CD1c-positive myeloid dendritic cell (primary cell): Measurements from ENCODE around the gene USP11.

Experiments used
- DNase-seq: peaks from one replicate; pipeline ENCODE4 v3.0.0-alpha.2; 2016; ENCODE audit errors: extremely low spot score

USP11 gene

DNA sequence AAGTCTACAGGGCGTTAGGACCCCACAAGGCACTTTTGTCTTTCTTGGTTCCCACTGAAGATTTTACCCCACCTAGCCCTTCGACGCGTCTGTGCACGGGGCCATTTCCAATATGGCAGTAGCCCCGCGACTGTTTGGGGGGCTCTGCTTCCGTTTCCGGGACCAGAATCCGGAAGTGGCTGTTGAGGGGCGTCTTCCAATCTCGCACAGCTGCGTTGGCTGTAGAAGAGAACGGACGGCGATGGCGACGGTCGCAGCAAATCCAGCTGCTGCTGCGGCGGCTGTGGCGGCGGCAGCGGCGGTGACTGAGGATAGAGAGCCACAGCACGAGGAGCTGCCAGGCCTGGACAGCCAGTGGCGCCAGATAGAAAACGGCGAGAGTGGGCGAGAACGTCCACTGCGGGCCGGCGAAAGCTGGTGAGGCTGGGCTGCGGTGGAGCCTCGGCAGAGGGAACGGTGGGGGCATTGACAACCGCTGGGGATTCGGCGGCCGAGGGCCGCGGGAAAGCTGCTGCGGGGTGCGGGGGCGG, at the start of gene USP11:
Gene USP11, plus strand, starts transcription at position 207 of the 530 bp plus-strand sequence. Its CDS starts 35 bp downstream, at position 242.
- DNase-seq = no peak

GRCh38 chrX:47184486-47184885, 48.3 kb upstream of the USP11 start:
- DNase-seq = no peak

DNA sequence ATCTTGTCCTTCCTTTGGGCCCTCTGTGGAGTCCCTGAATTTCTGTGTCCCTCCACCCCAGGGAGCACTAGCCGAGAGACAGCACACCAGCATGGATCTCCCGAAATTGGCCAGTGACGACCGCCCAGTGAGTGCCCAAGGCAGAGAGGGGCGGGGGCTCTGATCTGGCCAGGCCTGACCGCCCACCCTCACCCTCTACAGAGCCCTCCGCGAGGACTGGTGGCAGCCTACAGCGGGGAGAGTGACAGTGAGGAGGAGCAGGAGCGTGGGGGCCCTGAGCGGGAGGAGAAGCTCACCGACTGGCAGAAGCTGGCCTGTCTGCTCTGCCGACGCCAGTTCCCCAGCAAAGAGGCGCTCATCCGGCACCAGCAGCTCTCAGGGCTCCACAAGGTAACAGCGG, 47.6 kb upstream of the USP11 start:
- DNase-seq = no peak

DNA sequence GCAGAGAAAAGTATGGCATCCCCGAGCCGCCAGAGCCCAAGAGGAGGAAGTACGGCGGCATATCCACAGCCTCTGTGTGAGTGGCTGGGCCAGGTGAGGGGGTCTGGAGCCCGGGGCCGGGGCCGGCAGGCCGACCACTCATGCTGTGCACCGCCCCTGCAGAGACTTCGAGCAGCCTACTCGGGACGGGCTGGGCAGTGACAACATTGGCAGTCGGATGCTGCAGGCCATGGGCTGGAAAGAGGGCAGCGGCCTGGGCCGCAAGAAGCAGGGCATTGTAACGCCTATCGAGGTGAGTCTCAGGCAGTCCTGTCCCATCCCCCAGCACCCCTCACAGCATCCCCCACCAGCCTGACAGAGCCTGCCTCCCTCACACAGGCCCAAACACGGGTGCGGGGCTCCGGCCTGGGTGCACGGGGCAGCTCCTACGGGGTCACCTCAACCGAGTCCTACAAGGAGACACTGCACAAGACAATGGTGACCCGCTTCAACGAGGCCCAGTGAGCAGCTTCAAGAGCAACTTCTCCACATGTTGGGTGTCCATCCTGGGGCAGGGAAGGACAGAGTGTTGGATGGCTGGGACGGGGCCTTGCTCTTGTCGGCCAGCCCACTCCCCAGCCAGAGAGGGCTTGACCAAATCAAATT, 46.6 kb upstream of the USP11 start:
- no peak for DNase-seq

DNA sequence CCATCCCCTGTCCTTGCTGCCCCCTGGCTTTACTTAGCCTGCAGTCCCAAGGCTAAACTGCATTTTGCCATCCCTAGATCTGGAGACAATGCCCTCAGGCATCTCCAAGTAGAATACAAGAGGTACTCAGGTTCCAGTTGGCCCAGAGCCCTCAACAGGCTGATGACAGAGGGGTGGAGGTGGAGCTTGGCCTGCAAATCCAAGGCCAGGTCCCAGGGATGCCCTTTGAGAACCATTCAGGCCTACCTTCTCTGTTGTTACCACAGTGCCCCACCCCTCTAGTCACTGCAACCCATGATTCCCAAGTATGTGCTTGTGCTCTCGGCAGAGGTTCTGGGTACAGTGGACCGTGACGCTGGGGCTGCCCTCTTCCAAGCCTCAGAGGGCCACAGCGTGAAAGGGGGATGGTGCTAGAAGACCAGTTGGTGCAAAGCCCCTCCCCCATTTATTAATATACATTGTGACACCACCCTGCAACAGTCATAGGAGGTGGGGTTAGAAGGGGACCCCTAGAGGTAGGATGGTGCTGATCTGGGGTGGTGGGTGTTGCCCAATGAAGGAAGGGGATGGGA, 45.6 kb upstream of the USP11 start:
- DNase-seq = no peak

DNA sequence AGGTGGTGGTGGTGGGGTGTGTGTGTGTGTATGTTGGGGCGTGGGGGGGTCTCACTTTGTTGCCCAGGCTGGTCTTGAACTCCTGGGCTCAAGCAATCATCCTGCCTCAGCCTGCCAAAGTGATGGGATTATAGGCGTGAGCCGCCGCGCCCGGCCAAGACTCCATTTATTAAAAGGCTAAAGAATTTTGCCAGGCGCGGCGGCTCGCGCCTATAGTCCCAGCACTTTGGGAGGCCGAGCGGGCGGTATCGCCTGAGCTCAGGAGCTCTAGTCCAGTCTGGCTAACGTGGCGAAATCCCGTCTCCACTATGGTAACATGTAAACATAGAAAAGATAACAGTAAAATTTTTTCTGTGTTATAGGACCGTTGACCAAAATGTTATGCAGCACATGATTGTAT, 42.9 kb upstream of the USP11 start:
- no peak for DNase-seq

DNA sequence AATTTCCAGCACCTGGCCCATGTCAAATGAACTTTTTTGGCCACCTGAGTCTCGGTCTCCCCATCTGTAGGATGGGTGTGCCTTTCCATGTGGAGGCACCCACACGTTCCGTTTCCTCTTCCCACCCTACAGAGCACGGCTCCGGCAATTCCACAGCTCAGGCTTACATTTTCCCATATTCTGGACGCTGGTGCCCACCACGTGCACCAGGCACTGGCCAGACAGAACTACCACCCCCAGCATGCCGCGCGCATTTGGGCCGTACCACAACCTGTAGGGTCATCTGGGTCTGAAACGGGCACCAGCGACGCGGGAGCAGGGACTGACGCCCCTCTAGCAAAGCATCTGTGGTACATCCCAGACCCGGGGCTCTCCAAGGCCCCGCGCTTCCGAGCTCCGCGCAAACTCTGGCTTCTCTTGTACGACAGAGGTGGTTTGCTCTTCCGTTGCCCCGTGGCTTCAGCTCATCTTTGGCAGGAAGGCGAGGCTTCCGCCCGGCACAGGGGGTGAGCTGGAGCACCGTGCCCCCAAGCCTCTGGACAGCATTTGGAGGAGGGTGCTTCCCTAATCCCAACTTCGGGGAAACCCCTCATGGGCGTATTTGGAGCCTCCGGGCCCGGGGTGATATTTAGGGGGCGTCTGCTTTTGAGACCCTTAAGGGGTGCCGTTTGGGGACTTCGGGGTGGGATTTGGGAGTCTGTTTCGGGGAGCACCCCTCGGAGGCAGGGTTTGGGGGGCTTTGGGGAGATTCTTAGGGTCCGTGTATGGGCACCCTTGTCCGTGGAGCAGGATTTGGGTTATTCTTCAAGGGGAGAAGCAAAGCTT, 42.2 kb upstream of the USP11 start:
- DNase-seq = peak; percentile 78

DNA sequence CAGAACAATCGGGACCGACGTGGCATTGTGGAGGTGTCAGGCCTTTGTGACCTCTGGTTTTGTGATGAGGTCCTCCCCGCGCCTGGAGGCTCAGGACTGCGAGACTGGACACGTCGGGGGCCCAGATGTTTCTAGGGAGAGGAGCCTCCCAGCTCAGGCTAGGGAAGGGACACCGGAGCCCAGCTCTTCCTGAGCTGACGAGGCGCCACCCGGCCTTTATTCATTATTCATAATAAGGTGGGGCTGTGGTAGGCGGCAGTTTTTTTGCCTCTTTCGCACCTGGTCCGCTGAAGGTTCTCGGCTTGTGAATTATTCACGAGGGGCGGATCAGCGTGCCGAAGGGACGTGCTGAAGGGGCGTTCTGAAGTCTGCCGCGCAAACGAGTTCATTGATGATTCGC, 41.5 kb upstream of the USP11 start:
- DNase-seq = peak; percentile 22

- no peak for DNase-seq
Measured at GRCh38 chrX:47191806-47192401, 40.9 kb upstream of the USP11 start.

GRCh38 chrX:47193475-47194193, 39.2 kb upstream of the USP11 start, which contains the start of gene UBA1:
UBA1 (plus strand) TSS chrX:47193829; CDS start chrX:47198803, 4,974 bp downstream.
- DNase-seq = peak; percentile 96

DNA sequence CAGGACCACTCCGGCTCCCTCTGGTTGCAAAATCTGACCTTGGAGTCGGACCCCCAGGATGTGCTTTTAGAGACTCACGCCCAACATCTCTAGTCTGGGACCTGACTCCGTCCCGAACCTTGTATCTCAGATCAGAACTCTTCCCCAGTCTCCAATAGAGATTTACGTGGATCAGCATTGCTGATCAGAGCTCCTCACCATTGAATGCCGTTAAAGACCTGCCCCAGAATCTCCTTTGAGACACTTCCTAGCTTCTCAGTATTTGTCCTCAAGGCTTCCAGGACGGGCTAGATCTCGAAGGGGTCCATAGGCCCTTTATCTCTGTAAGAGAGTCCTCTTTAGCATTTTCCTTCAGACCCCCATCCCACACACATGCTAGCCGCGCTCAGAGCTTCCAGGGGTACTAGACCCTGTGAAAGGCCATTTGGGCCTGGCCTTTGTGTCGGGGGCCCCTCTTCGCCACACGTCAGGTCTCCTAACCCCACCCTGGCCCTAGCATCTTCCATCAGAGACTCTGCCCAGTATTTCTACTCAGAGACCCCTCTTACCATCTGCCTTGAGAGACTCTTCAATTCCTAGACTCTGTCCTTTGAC, 38.5 kb upstream of the USP11 start:
- DNase-seq = no peak

- peak; percentile 12 for DNase-seq
Measured at GRCh38 chrX:47196098-47196497, 36.7 kb upstream of the USP11 start.

DNA sequence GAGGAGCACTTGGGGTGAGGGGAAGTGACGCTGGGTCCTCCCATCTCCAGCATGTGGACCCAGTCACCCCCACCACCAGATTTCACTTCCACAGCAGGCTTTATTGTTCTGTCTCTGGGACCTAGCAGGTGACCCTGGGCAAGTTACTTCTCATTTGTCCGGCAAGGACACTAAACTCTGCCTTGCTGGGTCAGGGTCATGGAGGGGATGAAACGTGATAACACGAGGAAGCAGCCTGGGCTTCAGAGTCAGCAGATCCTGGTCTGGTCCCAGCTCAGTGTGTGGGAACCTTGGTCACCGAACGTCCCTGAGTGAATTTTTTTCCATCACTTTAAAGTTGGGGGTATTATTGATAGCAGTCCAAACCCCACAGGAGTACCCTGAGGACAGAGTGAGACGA, 35.3 kb upstream of the USP11 start:
- DNase-seq = peak; percentile 28

DNA sequence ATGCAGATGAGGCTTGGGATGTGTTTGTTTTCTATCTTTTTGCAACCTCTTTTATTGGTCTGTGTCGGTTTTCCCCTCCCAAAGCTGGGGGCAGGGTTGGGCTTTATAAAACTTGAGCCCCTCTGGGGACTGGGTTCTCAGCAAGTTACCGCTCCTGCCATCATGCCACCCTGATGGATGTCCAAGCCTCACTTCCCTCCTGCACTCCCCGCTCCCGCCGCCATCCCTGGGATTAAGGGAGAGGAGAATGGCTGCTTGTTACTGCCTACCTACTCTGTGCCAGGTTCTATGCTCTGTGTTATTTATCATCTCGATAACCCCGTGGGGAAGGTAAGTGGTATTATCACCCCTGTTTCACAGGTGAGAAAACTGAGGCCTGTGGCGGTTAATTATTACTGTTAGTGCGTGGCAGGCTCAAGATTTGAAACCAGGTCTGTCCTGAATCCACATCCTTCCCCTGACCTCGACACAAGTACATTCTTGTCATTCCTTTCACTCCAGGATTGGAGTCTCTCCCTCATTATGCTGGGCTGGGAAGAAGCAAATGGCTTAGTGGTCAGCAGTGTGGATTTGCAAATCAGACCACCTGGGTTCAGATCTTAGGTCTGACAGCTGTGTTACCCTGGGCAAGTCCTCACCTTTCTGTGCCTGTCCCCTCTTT, 34.7 kb upstream of the USP11 start:
- no peak for DNase-seq

DNA sequence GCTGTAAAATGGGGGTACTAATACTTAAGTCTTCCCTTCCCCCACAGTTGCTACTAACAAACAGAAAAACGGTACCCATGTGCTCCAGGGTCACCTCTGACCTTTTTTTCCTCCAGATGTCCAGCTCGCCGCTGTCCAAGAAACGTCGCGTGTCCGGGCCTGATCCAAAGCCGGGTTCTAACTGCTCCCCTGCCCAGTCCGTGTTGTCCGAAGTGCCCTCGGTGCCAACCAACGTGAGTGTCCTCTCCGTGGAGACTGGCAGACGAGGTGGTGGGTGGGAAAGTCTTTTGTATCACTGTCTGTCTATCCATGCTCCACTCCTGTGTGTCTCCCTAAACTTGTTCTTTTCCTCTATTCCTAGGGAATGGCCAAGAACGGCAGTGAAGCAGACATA, 34.1 kb upstream of the USP11 start:
- DNase-seq = no peak

DNA sequence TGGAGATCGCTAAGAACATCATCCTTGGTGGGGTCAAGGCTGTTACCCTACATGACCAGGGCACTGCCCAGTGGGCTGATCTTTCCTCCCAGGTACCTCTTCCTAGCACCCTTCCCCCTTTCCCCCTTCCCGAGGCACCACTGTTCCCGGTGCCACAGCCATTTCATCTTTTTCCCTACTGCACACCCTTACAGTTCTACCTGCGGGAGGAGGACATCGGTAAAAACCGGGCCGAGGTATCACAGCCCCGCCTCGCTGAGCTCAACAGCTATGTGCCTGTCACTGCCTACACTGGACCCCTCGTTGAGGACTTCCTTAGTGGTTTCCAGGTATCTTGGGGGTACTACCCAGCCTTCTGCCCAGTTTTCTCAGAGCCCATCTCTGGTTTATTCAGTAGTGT, 33.5 kb upstream of the USP11 start:
- no peak for DNase-seq

DNA sequence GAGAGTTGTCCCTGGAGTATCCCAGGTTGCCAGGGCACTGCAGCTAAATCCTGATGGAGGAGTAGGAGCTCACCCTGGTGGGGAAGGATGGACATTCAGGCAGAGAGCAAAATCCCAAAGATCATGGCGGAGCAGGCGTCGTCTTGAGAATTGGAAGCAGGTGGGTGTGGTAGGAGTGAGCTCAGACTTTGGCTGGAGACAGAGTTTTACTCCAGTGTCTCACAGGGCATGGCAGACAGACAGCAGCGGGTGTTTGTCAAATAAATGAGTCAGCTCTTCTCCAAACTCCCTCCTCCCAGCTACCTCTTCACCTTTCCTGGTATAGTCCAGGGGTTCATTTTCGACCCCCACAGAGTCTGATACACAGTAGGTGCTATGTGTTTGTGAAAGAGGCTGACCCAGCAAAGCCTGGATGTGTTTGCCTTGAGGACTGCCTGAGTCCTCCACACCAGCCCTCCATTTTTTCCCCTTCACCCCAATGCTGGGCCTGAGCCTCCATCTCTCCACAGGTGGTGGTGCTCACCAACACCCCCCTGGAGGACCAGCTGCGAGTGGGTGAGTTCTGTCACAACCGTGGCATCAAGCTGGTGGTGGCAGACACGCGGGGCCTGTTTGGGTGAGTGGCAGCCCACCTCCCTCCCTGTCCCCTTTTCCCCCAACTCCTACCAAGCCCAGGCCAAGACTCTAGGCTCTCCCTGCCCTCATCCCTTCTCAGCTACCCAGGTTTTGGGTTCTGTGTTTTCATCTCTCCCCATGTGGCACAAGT, 32.2 kb upstream of the USP11 start:
- no peak for DNase-seq

- DNase-seq = no peak
Measured at GRCh38 chrX:47201345-47201944, 31.4 kb upstream of the USP11 start.

DNA sequence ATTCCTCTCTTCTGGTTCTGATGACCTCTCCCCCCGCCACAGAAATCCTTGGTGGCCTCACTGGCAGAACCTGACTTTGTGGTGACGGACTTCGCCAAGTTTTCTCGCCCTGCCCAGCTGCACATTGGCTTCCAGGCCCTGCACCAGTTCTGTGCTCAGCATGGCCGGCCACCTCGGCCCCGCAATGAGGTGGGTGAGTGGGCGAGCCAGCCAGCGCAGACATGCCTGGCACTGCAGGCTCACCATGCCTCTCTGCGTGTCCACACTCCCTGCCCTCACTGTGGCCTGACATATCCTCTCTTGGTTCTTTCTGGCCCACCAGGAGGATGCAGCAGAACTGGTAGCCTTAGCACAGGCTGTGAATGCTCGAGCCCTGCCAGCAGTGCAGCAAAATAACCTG, 30.5 kb upstream of the USP11 start:
- no peak for DNase-seq
